ENCODE measurements around the gene ABHD6.
"Not testable (repeated sequence)": the region's sequence is repeated elsewhere in the genome, so short reads cannot be mapped to it uniquely, and the experiment has no call there.

The ABHD6 gene

GRCh38 chr3:58285334-58285733 is 47.7 kb downstream of the ABHD6 start:
- no peak for DNase-seq

DNA sequence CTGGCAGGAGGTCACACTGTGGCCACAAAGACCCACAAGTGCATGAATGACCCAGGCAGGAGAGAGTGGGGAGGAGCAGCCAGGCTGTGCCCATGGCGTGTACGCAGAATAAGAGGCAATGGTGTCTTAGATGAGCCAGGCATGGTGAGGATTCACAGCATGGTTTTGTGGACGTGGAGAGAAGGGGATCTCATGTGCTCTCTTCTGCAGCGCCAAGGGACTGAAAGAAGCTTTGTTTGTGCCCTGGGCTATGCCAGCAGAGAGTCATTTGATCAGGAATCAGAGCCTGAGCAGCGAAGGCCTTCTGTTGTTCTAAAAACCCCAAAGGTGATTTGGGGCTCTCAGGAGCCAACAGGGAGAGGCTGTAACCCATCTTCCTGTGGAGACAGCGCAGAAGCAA is 49.8 kb downstream of the ABHD6 start:
- DNase-seq, result no peak

DNA sequence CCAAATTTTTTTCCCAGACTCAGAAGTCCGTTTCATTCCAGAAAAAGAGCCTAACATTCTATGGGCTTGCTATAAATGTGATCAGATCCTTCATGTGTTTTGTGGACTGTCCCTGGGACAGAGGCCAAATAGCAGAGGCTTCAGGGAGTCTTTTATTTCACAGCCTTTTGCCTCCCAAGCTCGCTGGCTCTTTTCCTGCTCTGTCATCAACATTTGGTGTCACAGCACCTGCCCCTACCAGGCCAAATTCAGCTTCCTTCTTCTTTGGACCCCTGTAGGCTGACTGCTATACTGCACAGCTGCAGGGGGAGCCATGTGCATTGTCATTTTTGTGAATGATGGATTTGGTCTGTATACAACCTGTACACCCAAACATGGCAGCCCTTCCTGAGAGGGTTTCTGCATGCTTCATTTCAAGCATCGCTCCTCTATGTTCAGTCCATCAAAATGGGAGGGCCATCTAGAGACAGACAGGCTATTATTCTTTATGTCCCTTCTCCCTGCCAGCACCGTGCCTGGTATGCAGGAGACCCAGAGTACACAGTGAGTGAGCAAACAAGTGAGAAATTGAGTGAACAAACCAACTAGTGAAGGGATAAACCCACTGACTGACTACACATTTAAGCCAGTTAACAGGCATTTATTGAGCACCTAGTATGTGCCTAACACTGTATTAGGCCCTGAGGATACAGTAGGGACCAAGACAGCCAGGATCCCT is 50.6 kb downstream of the ABHD6 start:
- DNase-seq, result no peak

DNA sequence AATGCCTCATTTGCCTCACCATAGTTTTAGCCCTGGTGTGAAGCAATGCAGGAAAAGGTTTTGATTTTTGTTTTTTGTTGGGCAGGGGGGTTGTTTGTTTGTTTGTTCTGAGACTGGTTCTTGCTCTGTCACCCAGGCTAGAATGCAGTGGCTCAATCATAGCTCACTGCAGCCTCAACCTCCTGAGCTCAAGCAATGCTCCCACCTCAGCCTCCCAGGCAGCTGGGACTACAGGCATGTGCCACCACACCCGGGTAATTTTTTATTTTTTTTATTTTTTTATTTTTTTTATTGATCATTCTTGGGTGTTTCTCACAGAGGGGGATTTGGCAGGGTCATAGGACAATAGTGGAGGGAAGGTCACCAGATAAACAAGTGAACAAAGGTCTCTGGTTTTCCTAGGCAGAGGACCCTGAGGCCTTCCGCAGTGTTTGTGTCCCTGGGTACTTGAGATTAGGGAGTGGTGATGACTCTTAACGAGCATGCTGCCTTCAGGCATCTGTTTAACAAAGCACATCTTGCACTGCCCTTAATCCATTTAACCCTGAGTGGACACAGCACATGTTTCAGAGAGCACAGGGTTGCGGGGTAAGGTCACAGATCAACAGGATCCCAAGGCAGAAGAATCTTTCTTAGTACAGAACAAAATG is 51.5 kb downstream of the ABHD6 start:
- not testable (repeated sequence) for DNase-seq

DNA sequence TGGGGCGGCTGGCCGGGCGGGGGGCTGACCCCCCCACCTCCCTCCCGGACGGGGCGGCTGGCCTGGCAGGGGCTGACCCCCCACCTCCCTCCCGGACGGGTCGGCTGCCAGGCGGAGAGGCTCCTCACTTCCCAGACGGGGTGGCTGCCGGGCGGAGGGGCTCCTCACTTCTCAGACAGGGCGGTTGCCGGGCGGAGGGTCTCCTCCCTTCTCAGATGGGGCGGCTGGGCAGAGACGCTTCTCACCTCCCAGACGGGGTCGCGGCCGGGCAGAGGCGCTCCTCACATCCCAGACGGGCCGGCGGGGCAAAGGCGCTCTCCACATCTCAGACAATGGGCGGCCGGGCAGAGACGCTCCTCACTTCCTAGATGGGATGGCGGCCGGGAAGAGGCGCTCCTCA is 52.9 kb downstream of the ABHD6 start:
- not testable (repeated sequence) for DNase-seq

GRCh38 chr3:58291671-58292338 is 54.2 kb downstream of the ABHD6 start:
- DNase-seq, result no peak

DNA sequence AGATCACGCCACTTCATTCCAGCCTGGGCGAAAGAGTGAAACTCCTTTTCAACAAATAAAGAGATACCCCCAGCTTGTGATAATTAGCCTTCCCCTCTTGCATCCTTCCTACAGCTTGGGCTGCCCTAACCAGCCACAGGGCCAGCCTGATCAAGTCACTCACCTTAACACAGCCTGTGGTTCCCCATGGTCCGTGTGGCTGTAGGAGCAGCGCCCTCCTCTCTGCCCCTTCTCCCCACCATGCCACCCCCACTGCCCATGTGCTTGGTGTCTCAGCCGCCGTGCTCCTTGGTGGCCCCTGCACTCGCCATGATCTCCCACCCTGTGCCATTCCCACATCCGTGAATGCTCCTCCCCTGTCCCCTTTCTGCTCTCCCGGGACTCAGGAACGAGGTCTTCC is 55.3 kb downstream of the ABHD6 start:
- no peak for DNase-seq

- DNase-seq, result no peak
These were observed 55.9 kb downstream of the ABHD6 start for GRCh38 chr3:58293516-58293915.

GRCh38 chr3:58296269-58296668 is 58.7 kb downstream of the ABHD6 start:
- no peak for DNase-seq

GRCh38 chr3:58296843-58297242 is 59.3 kb downstream of the ABHD6 start:
- DNase-seq, result no peak

DNA sequence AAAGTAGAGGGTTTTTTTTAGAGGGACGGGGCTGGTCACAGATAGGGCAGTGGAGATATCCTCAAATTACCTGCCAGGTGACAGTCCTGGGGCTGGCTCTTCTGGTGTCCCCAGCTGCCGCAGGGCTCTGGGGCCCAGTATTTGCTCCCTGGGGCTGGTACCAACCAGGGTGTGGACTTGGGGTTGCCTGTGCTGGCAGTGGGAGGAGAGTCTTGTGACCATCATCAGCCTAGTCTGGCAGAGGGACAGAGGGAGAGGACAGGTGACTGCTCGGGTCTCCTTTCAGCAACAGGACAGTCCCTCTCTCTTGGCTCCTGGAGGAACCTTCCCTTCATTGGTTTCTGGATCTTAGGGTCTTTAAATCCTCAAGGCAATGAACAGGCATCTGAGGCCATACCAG is 60.6 kb downstream of the ABHD6 start:
- DNase-seq, result no peak

GRCh38 chr3:58299075-58299474 is 61.5 kb downstream of the ABHD6 start:
- no peak for DNase-seq

GRCh38 chr3:58299839-58300516 is 62.4 kb downstream of the ABHD6 start:
- peak; percentile 36 for DNase-seq

DNA sequence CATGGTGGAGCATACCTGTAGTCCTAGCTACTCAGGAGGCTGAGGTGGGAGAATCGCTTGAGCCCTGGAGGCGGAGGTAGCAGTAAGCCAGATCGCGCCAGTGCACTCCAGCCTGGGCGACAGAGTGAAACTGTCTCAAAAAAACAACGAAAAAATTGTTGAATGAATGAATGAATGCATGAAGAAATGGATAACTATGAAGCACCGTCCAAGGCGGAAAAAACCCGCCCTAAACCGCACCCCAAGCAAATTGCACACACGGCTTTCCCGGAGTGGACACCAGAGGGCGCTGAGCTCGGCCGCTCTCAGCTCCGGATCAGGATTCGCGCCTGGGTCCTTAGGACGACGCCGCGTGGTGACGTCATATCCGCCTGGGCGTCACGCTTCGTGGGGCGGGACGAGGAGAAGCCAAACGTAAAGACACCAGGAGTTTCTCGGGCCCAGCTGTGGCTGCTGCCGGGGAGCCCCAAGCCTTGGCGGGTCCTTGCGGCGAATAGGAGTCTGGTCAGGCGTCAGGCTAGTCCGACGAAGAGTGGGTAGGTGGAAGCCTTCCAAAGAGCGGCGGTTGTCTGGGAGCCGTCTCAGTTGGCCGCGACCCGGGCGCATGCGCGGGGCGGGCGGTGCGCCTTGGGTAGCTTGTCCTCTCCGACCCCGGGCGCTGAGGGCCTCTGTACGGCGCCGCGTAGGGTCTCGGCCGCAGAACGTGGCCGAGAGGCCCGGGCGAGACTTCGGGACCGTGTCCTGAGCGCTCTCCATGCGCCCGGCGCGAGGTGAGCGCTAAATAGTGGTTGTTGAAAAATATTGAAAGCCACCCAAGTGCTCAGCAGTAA is 68.5 kb downstream of the ABHD6 start, which contains the start of the genes HTD2 and RPP14:
Gene HTD2, plus strand, starts transcription at position 639 of the 830 bp plus-strand sequence. CDS start 11,094 bp downstream, outside the sequence.
Gene RPP14, plus strand, starts transcription at position 364 of the 830 bp plus-strand sequence. CDS start 4,085 bp downstream, outside the sequence.
- DNase-seq, result peak; percentile 98

DNA sequence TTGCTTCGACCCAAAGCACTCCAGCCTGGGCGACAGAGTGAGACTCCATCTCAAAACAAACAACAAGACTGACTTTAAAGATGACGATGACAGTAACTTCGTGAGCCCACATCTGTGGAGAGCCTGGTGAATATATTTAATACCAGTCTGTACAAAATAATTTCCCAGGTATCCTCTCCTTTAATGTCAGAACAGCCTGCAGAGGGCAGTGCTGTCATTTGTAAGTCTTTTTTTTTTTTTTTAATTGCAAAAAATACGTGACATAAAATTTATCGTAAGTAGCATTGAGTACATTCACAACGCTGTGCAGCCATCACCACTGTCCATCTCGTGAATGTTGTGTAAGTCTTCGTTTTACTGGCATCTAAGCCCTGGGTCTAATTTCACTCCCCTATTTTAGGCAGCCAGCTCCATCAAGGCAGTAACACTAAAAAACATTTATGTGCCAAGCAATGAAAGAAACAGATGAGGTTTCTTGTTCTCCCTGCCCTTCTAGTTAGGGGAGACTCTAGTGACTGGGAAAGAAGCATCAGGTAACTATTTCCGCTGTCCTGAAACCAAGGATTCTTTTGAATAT is 70.1 kb downstream of the ABHD6 start:
- peak; percentile 58 for DNase-seq

GRCh38 chr3:58308728-58309127 is 71.1 kb downstream of the ABHD6 start:
- no peak for DNase-seq

- no peak for DNase-seq
These were observed 80.2 kb downstream of the ABHD6 start for GRCh38 chr3:58317811-58318210.

GRCh38 chr3:58321791-58322190 is 84.2 kb downstream of the ABHD6 start:
- no peak for DNase-seq

DNA sequence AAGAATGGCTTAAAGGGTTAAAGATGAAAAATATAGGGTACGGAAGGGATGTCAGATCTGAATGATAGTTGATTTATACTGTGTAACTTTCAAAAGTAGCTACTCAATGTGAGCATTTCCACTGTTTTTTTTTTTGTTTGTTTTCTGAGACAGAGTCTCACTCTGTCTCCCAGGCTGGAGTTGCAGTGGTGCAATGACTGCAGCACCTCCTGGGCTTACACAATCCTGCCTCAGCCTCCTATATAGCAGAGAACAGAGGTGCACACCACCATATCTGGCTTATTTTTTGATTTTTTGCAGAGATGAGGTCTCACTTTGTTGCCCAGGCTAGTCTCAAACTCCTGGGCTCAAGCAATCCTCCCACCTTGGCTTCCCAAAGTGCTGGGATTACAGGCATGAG is 85.2 kb downstream of the ABHD6 start:
- no peak for DNase-seq

DNA sequence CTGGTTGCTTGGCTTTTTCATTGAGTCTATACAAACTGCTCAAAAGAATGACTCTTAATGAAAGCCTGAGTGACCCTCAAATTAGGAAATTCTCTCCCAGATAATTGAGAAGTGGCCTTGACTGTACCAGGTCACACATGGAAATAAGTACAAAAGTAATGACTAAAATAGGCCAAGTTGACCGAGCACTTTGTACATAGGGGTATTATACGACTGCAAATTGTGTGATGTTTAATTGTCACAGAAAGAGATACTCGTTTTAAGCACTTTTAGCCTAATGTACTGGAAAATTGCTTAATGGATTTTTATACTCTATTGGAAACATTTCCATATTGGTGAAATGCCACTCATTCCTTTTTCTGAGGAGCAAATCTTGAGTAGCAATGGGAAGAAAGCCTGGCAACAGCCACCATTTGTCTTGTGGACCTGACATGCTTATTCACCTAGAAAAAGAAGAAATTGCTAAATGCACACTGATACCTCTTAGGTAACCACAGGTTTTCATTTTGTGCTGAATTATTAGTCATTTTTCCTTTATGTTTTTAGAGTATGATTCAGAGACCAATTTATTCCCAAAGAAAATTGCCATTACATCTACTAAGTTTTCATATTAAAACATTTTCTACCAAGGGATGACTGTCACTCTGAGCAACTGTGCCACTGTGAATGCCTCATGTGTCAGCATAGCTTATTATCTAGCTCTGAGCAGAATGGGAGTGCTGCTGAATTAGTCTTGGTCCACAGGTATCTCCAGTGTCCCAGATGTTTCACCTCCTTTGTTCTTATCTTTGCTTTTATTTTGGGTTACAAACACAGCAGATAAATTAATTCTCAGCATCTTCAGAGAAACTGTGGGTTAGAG is 86.2 kb downstream of the ABHD6 start:
- no peak for DNase-seq

All from fibroblast of skin of scalp (primary cell).